Endothelial cell of umbilical vein (primary cell): ENCODE data around the gene TMX1. TPM values are rescaled to one million over a fixed set of nuclear protein-coding genes. Genes with fewer than 3 reads are reported as not detected.

Experiments used
- BruUV-seq: library from RNA; stranded (reverse); fragments of 400-500 nt; replicated peaks from 2 replicates; lab custom pipeline; 2021; lab: Mats Ljungman, UMichigan
- CTCF ChIA-PET: fragments of 300-600, 350-600 bp; sonication (Branson Sonifier 250); formaldehyde crosslinking; loops from one replicate; lab custom pipeline; 2021; ENCODE audit warnings: antibody characterized with exemption, inconsistent platforms; lab: Charles Lee
- POLR2A ChIA-PET: fragments of 300-600, 350-600 bp; sonication (Branson Sonifier 250); formaldehyde crosslinking; loops from one replicate; lab custom pipeline; 2021; ENCODE audit warnings: antibody characterized with exemption, inconsistent platforms; lab: Charles Lee
- DNase-seq: peaks from one replicate; pipeline ENCODE4 v3.0.0-alpha.2; 2011; ENCODE audit warnings: low read depth, low spot score
- FAIRE-seq: peaks from 2 replicates; lab custom pipeline; 2011; peaks lifted over from hg19 to GRCh38; lab: Jason Lieb, UNC
- H2AFZ ChIP-seq: 2 replicates; pipeline ENCODE4 v1.6.0; 2012; ENCODE audit warnings: low read depth, low read length, control low read depth, inconsistent platforms
- H3K27ac ChIP-seq: 2 replicates; pipeline ENCODE4 v1.5.1; 2011; ENCODE audit warnings: low read depth, mild to moderate bottlenecking, control low read depth, low read length, moderate library complexity; ENCODE audit not compliant: insufficient read depth
- H3K27me3 ChIP-seq, 2 experiments: 2 replicates each; pipeline versions ENCODE4 v1.6.0 to v1.6.1; 2011; ENCODE audit warnings: low read length in 2 of 2, mixed read lengths in 1 of 2; ENCODE audit not compliant: control insufficient read depth in 2 of 2, insufficient read depth in 2 of 2
- H3K36me3 ChIP-seq, 2 experiments: 2 replicates in 1 of 2; 3 replicates in 1 of 2; pipeline ENCODE4 v1.5.1; 2011; ENCODE audit warnings: low read length in 2 of 2, mild to moderate bottlenecking in 1 of 2, moderate library complexity in 1 of 2; ENCODE audit not compliant: control insufficient read depth in 2 of 2, insufficient read depth in 2 of 2; ENCODE audit errors: extremely low read depth in 1 of 2
- H3K4me1 ChIP-seq: 3 replicates; pipeline ENCODE4 v1.5.1; 2011; ENCODE audit warnings: mild to moderate bottlenecking, low read length; ENCODE audit not compliant: control insufficient read depth, insufficient read depth; ENCODE audit errors: extremely low read depth
- H3K4me2 ChIP-seq: 2 replicates; pipeline ENCODE4 v1.6.1; 2011; ENCODE audit warnings: low read length, control low read depth, mixed read lengths; ENCODE audit not compliant: insufficient read depth
- H3K4me3 ChIP-seq, 3 experiments: fragments of 200-600 bp in 1 of 3; sonication (generic), shearing (Covaris generic) in 1 of 3; replicated peaks in 1 of 3; 2 replicates each; pipeline ENCODE4 v1.5.1; 2011 to 2016; ENCODE audit warnings: control low read depth in 3 of 3, low read length in 3 of 3, mild to moderate bottlenecking in 2 of 3, inconsistent platforms in 1 of 3, low read depth in 1 of 3, moderate library complexity in 1 of 3; ENCODE audit not compliant: insufficient read depth in 1 of 3
- H3K79me2 ChIP-seq: 2 replicates; pipeline ENCODE4 v1.6.0; 2012; ENCODE audit warnings: low read length, inconsistent platforms; ENCODE audit not compliant: control insufficient read depth, insufficient read depth
- H3K9ac ChIP-seq: replicated peaks from 2 replicates; pipeline ENCODE3; 2011; ENCODE audit warnings: low read length, control low read depth; ENCODE audit not compliant: insufficient read depth; ENCODE audit errors: extremely low read depth
- H3K9me1 ChIP-seq: replicated peaks from 3 replicates; pipeline ENCODE4 v1.6.0; 2011; ENCODE audit warnings: mild to moderate bottlenecking, low read length; ENCODE audit not compliant: control insufficient read depth, insufficient read depth; ENCODE audit errors: extremely low read depth
- H3K9me3 ChIP-seq: replicated peaks from 2 replicates; pipeline ENCODE4 v1.5.1; 2012; ENCODE audit warnings: low read length, inconsistent platforms; ENCODE audit not compliant: control insufficient read depth, insufficient read depth
- H4K20me1 ChIP-seq: replicated peaks from 2 replicates; pipeline ENCODE3; 2011; ENCODE audit warnings: mild to moderate bottlenecking, low read length; ENCODE audit not compliant: control insufficient read depth, insufficient read depth; ENCODE audit errors: extremely low read depth
- CTCF ChIP-seq, 2 donors: IDR thresholded peaks; 1 replicate in 1 of 2; 2 replicates in 1 of 2; pipeline ENCODE4 v1.5.1; 2011; ENCODE audit warnings: low read length in 2 of 2, mild to moderate bottlenecking in 2 of 2, moderate library complexity in 2 of 2, control low read depth in 1 of 2, inconsistent platforms in 1 of 2, low read depth in 1 of 2; ENCODE audit not compliant: insufficient read depth in 1 of 2; ENCODE audit errors: extremely low read depth in 1 of 2
- EZH2 ChIP-seq: IDR thresholded peaks from 2 replicates; pipeline ENCODE4 v1.6.1; 2012; ENCODE audit warnings: borderline replicate concordance, low read depth, mild to moderate bottlenecking, moderate library complexity, low read length, inconsistent platforms; ENCODE audit not compliant: severe bottlenecking
- FOS ChIP-seq: IDR thresholded peaks from 2 replicates; pipeline ENCODE4 v1.6.1; 2011; ENCODE audit warnings: mild to moderate bottlenecking, low read length, moderate library complexity, borderline replicate concordance; ENCODE audit not compliant: insufficient read depth
- GATA2 ChIP-seq: IDR thresholded peaks from 2 replicates; pipeline ENCODE4 v1.7.0; 2011; ENCODE audit warnings: low read depth, mild to moderate bottlenecking, moderate library complexity, mixed read lengths, low read length; ENCODE audit not compliant: insufficient read length, insufficient read depth
- JUN ChIP-seq: IDR thresholded peaks from 2 replicates; pipeline ENCODE4 v1.6.1; 2011; ENCODE audit warnings: borderline replicate concordance, low read depth; ENCODE audit not compliant: insufficient read length, insufficient read depth
- MAX ChIP-seq: IDR thresholded peaks from 2 replicates; pipeline ENCODE4 v1.6.1; 2011; ENCODE audit not compliant: insufficient read depth, insufficient read length
- MYC ChIP-seq: IDR thresholded peaks from one replicate; pipeline ENCODE4 v1.6.1; 2011; ENCODE audit warnings: mild to moderate bottlenecking, low read depth, low read length
- POLR2A ChIP-seq: IDR thresholded peaks from 2 replicates; pipeline ENCODE4 v1.6.1; 2012; ENCODE audit warnings: low read depth, mild to moderate bottlenecking, control low read depth, low read length
- POLR2AphosphoS5 ChIP-seq: IDR thresholded peaks from 2 replicates; pipeline ENCODE4 v1.6.1; 2012; ENCODE audit warnings: low read depth, mild to moderate bottlenecking, control low read depth, low read length, moderate library complexity; ENCODE audit not compliant: insufficient read depth
- dilution Hi-C: fragments of 300-500 bp; cut with MboI; formaldehyde crosslinking; loops from one replicate; pipeline ENCODE4 v1.15.0; 2019; ENCODE audit warnings: low sequenced_read_pairs; ENCODE audit not compliant: extremely low pct_ligation_motif_present
- intact Hi-C: fragments of 100-400 bp; cut with micrococcal nuclease; formaldehyde crosslinking; loops from one replicate; pipeline ENCODE4 v1.10.0; 2022
- polyA plus RNA-seq, 4 experiments: library from polyadenylated mRNA; depleted of rRNA in 3 of 4; stranded (reverse) in 3 of 4; unstranded in 1 of 4; fragments of >200 nt; gene quantifications; 2 replicates each; pipeline versions ENCODE4 v1.2.1 to v1.2.3, GENCODE V29; 2011 to 2012; ENCODE audit warnings: missing spikeins in 1 of 4
- total RNA-seq: library from RNA; stranded (reverse); gene quantifications from 2 replicates; pipeline ENCODE4 v1.2.3, GENCODE V29; 2021

The TMX1 gene
- total and polyA plus RNA-seq, 2 donors (not counting 3 experiments of a cell fraction or from before 2014, with no cell fraction given) = 11.4 to 41.9 TPM

GRCh38 chr14:51304941-51305340 is 64.9 kb downstream of the TMX1 start:
- no peaks in the 10 kb centered on the region for H3K4me1 ChIP-seq
- H3K36me3 ChIP-seq = no peaks in the 10 kb centered on the region
- POLR2A ChIA-PET = no interaction called here
- no peak for DNase-seq
- H3K4me2 ChIP-seq = no peak overlapping the region
- intact Hi-C loops (no loop called here), dilution Hi-C loops (no loop called here)
- BruUV-seq = no TSS peak
- H2AFZ ChIP-seq = no peak overlapping the region
- FAIRE-seq = no peak
- no peaks in the 10 kb centered on the region for H4K20me1 ChIP-seq
- H3K4me3 ChIP-seq = no peak overlapping the region
- H3K9me3 ChIP-seq = no peaks in the 10 kb centered on the region
- H3K27me3 ChIP-seq = no peaks in the 10 kb centered on the region
- no peak overlapping the region for H3K9ac ChIP-seq
- CTCF ChIA-PET = no interaction called here
- H3K79me2 ChIP-seq = no peaks in the 10 kb centered on the region
- H3K27ac ChIP-seq = no peak overlapping the region
- no peaks in the 10 kb centered on the region for H3K9me1 ChIP-seq
- TF ChIP-seq GATA2 (no peak), FOS (peak; percentile 44)

- H3K4me2 ChIP-seq = no peak overlapping the region
- dilution Hi-C loops = no loop called here
- no peaks in the 10 kb centered on the region for H3K36me3 ChIP-seq
- TF ChIP-seq MAX (no peak), GATA2 (no peak), POLR2AphosphoS5 (no peak), MYC (no peak), EZH2 (no peak), POLR2A (no peak), CTCF (IDR thresholded peaks at IDR 0.05; ENCODE audit: extremely low read depth in 1 of 2, insufficient read depth in 1 of 2, low read depth in 1 of 2, low read length in 2 of 2) (no peak), FOS (no peak), JUN (no peak)
- CTCF ChIA-PET = no interaction called here
- no peaks in the 10 kb centered on the region for H3K79me2 ChIP-seq
- H3K4me3 ChIP-seq = no peak overlapping the region
- no peaks in the 10 kb centered on the region for H3K9me3 ChIP-seq
- H4K20me1 ChIP-seq = no peaks in the 10 kb centered on the region
- DNase-seq (no peak), FAIRE-seq (no peak)
- intact Hi-C loops = no loop called here
- no TSS peak for BruUV-seq
- peaks cover 0 to 2% of the 10 kb centered on the region in 2 experiments for H3K27me3 ChIP-seq
- no peaks in the 10 kb centered on the region for H3K4me1 ChIP-seq
- H2AFZ ChIP-seq = no peak overlapping the region
- POLR2A ChIA-PET = no interaction called here
- H3K9ac ChIP-seq = no peak overlapping the region
- H3K9me1 ChIP-seq = no peaks in the 10 kb centered on the region
- H3K27ac ChIP-seq = no peak overlapping the region
Measured at GRCh38 chr14:51305751-51306150, 65.7 kb downstream of the TMX1 start.
